Measurements from ENCODE around the gene CASKIN1.

- TF ChIP-seq EP300 (IDR thresholded peaks at IDR 0.05): no peak
- no peak for TF ChIP-seq CTCF (IDR thresholded peaks at IDR 0.05)
These were observed 21.0 kb downstream of the CASKIN1 start for GRCh38 chr16:2175454-2175853.
